Breast epithelium (tissue), 3 donors: Measurements from ENCODE around the gene MRGPRX2.

Experiments
- POLR2A ChIP-seq: fragments of 450-650 bp; IDR thresholded peaks from one replicate; pipeline ENCODE4 v1.6.1; 2016; ENCODE audit warnings: antibody characterized with exemption, mild to moderate bottlenecking, moderate library complexity
- POLR2AphosphoS5 ChIP-seq, 3 donors: sonication (generic); formaldehyde crosslinking; IDR thresholded peaks; one replicate each; pipeline ENCODE4 v1.6.1; 2017; ENCODE audit warnings: antibody characterized with exemption in 3 of 3
- TF ChIP-seq, protein P1 (sequence below), 3 donors: fragments of 450-650 bp; IDR thresholded peaks; one replicate each; pipeline ENCODE4 v1.5.1; 2016 to 2017; ENCODE audit warnings: antibody characterized with exemption in 3 of 3, mild to moderate bottlenecking in 3 of 3, moderate library complexity in 3 of 3

DNA sequence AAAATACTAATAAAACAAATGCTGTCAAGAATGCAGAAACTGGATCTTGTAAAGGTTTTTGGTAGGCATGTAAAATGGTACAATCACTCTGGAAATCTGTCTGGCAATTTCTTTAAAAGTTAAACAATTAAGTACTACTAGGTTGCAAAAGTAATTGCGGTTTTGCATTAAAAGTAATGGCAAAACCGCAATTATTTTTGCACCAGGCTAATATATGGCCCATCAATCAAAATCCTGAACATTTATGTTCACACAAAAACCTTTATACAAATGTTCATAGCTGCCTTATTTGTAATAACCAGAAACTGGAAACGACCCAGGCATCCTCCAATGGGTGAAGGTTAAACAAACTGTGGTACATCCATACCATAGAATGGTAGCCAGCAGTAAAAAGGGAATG, 31.8 kb upstream of the MRGPRX2 start:
- TF ChIP-seq POLR2AphosphoS5 (IDR thresholded peaks at IDR 0.05) (no peak), POLR2A (no peak)
- TF ChIP-seq, protein P1, sequence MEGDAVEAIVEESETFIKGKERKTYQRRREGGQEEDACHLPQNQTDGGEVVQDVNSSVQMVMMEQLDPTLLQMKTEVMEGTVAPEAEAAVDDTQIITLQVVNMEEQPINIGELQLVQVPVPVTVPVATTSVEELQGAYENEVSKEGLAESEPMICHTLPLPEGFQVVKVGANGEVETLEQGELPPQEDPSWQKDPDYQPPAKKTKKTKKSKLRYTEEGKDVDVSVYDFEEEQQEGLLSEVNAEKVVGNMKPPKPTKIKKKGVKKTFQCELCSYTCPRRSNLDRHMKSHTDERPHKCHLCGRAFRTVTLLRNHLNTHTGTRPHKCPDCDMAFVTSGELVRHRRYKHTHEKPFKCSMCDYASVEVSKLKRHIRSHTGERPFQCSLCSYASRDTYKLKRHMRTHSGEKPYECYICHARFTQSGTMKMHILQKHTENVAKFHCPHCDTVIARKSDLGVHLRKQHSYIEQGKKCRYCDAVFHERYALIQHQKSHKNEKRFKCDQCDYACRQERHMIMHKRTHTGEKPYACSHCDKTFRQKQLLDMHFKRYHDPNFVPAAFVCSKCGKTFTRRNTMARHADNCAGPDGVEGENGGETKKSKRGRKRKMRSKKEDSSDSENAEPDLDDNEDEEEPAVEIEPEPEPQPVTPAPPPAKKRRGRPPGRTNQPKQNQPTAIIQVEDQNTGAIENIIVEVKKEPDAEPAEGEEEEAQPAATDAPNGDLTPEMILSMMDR (IDR thresholded peaks at IDR 0.05): no peak
